Measurements from ENCODE around the gene ZNF207. TPM values are rescaled to one million over a fixed set of nuclear protein-coding genes. Genes with fewer than 3 reads are reported as not detected.

ZNF207 gene
- total RNA-seq, result 95.0 and 152 TPM in 2 replicates

GRCh38 chr17:32349854-32350665 is at the start of gene ZNF207:
TSS of gene ZNF207 (plus strand) at chr17:32350157. CDS start at chr17:32350286, 129 bp downstream.

DNA sequence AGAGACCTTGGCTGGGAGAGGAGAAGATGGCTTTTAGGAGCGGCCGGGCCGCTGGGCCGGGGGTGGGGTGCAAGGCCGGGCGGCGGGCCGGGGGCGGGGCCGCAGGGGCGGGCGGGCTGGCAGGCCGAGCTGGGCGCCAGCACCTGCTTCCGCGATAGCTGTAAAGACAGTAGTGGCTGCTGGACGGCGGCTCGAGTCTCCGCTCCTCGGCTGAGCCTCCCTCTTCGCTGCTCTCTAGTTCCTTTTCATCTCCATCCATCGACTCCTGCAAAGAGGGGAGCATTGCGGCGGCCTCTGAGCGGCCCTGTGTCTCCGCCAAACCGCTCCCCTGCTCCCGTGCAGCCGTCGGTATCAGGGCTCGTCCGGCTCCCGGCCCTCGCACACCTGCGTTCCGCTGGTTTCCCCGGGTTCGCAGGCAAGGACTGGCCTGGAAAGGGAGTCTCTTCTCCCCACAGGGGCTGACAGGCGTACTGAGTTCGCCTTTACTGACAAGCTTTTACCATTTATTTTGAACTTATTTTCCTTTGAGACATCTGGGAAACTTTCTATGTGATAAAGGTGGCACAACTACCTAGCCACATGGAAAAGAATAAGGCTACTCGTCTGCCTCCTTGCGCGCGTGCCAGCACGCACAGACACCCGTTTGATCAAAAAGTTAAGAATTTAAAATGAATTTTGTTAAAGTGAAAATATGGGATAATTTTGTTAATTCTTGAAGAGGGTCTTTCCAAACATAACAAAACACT is 7.9 kb upstream of the ZNF207 start, which contains the start of gene C17orf75:
C17orf75 (minus strand) TSS at position 317 of the 746 bp plus-strand sequence; CDS start at position 283, 34 bp downstream.

Small RNA genes lying within 50 kb of the gene (small RNA-seq; reads per million reads assigned to genes)
- not detected for gene AC005899.6

Other genes with a start within 250 kb of the ZNF207 start
- gene RHOT1, start 207.7 kb upstream of the ZNF207 start, total RNA-seq, result 26.2 and 27.1 TPM in 2 replicates
- under 0.01 and 0.39 TPM in 2 replicates for gene RHBDL3, start 84.3 kb upstream of the ZNF207 start, total RNA-seq
- 11.4 and 16.8 TPM in 2 replicates for gene C17orf75, start 8.0 kb upstream of the ZNF207 start, total RNA-seq
- gene PSMD11, start 94.4 kb downstream of the ZNF207 start, total RNA-seq, result 45.9 and 92.3 TPM in 2 replicates
- gene CDK5R1, start 136.8 kb downstream of the ZNF207 start, total RNA-seq, result 8.2 and 14.7 TPM in 2 replicates

Data from placental epithelial cell (primary cell).